Right lobe of liver (tissue), 4 donors: ENCODE data around the gene PHGDH.
A peak's percentile ranks its signal among the peaks of the same experiment; 100 is the strongest.

Experiments
- POLR2A ChIP-seq: fragments of 450-650 bp; IDR thresholded peaks from one replicate; pipeline ENCODE4 v1.6.1; 2017; ENCODE audit warnings: antibody characterized with exemption, mild to moderate bottlenecking
- TF ChIP-seq, protein P1 (sequence below), 4 donors: fragments of 200-600 bp in 3 of 4; fragments of 450-650 bp in 1 of 4; IDR thresholded peaks; one replicate each; pipeline versions ENCODE4 v1.5.1 to v1.8.0; 2016 to 2022; ENCODE audit warnings: antibody characterized with exemption in 4 of 4, mild to moderate bottlenecking in 2 of 4
- donor health status: DM: no; HTN: no; CAD: no.
- donor health status: DM: no; HTN: no; CAD: no.
- donor health status: DM: no; HTN: yes; CAD: no.

DNA sequence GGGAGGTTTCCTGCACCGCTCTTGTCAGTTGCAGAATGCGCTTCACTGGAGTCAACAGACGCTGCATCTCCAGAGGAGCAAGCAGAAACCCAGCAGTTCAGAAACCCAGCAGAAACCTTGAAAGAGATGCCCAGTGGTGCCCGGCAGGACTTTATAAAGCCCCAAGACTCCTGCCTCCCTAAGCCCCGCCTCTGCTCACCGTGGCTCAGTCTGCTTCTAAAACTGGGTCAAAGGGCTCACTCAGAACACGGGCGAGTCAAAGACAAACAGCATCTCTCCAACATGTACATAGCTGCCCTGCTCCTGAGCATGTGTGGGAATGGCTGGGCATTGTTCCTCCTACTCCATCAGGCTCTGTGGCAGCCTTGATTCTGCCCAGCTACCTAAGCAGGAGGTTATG, 57.0 kb downstream of the PHGDH start, which contains the start of gene HMGCS2:
- TF ChIP-seq, protein P1, sequence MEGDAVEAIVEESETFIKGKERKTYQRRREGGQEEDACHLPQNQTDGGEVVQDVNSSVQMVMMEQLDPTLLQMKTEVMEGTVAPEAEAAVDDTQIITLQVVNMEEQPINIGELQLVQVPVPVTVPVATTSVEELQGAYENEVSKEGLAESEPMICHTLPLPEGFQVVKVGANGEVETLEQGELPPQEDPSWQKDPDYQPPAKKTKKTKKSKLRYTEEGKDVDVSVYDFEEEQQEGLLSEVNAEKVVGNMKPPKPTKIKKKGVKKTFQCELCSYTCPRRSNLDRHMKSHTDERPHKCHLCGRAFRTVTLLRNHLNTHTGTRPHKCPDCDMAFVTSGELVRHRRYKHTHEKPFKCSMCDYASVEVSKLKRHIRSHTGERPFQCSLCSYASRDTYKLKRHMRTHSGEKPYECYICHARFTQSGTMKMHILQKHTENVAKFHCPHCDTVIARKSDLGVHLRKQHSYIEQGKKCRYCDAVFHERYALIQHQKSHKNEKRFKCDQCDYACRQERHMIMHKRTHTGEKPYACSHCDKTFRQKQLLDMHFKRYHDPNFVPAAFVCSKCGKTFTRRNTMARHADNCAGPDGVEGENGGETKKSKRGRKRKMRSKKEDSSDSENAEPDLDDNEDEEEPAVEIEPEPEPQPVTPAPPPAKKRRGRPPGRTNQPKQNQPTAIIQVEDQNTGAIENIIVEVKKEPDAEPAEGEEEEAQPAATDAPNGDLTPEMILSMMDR (IDR thresholded peaks at IDR 0.05) = no peak
- peak; percentile 60 for TF ChIP-seq POLR2A
